Mesendoderm (in vitro differentiated cells): ENCODE data around the gene CUX1.
A peak's percentile ranks its signal among the peaks of the same experiment; 100 is the strongest.

ENCODE experiments used
- DNase-seq: peaks from one replicate; pipeline ENCODE4 v3.0.0; 2013
- H2AK5ac ChIP-seq: 2 replicates; pipeline ENCODE4 v1.6.1; 2013; ENCODE audit warnings: low read length, inconsistent platforms
- H2BK120ac ChIP-seq: 2 replicates; pipeline ENCODE4 v1.6.1; 2013; ENCODE audit warnings: low read depth, mild to moderate bottlenecking, low read length, moderate library complexity, mixed read lengths
- H2BK15ac ChIP-seq: replicated peaks from 2 replicates; pipeline ENCODE4 v1.6.1; 2013; ENCODE audit warnings: low read depth, mild to moderate bottlenecking, moderate library complexity
- H2BK5ac ChIP-seq: 2 replicates; pipeline ENCODE4 v1.6.1; 2013; ENCODE audit warnings: low read length, inconsistent platforms
- H3K18ac ChIP-seq: 2 replicates; pipeline ENCODE4 v1.6.1; 2013; ENCODE audit warnings: mild to moderate bottlenecking, low read length, mixed read lengths
- H3K23ac ChIP-seq: one replicate; pipeline ENCODE4 v1.6.1; 2013; ENCODE audit warnings: low read length
- H3K27ac ChIP-seq: 2 replicates; pipeline ENCODE4 v1.5.1; 2013; ENCODE audit warnings: low read depth, mild to moderate bottlenecking, inconsistent platforms, low read length, moderate library complexity
- H3K27me3 ChIP-seq: 2 replicates; pipeline ENCODE4 v1.6.1; 2013; ENCODE audit warnings: low read length, control low read depth, mild to moderate bottlenecking, inconsistent platforms; ENCODE audit not compliant: insufficient read depth, poor library complexity
- H3K36me3 ChIP-seq: 2 replicates; pipeline ENCODE4 v1.6.1; 2013; ENCODE audit warnings: low read length, inconsistent platforms; ENCODE audit not compliant: control insufficient read depth, insufficient read depth
- H3K4ac ChIP-seq: one replicate; pipeline ENCODE4 v1.6.1; 2013; ENCODE audit warnings: low read depth, mild to moderate bottlenecking, low read length, moderate library complexity
- H3K4me1 ChIP-seq: 2 replicates; pipeline ENCODE4 v1.6.1; 2013; ENCODE audit warnings: low read depth, low read length, inconsistent platforms; ENCODE audit not compliant: control insufficient read depth
- H3K4me2 ChIP-seq: 2 replicates; pipeline ENCODE4 v1.6.1; 2013; ENCODE audit warnings: low read length
- H3K4me3 ChIP-seq: 2 replicates; pipeline ENCODE4 v1.5.1; 2013; ENCODE audit warnings: mild to moderate bottlenecking, low read length
- H3K56ac ChIP-seq: one replicate; pipeline ENCODE4 v1.6.1; 2013; ENCODE audit warnings: low read length
- H3K79me1 ChIP-seq: 2 replicates; pipeline ENCODE4 v1.6.1; 2013; ENCODE audit warnings: low read length, inconsistent platforms
- H3K79me2 ChIP-seq: 2 replicates; pipeline ENCODE4 v1.6.1; 2013; ENCODE audit warnings: mild to moderate bottlenecking, low read length; ENCODE audit not compliant: control insufficient read depth, insufficient read depth
- H3K9ac ChIP-seq: 2 replicates; pipeline ENCODE4 v1.6.1; 2013; ENCODE audit warnings: low read length, inconsistent platforms
- H4K5ac ChIP-seq: one replicate; pipeline ENCODE4 v1.6.1; 2013; ENCODE audit warnings: low read length
- H4K8ac ChIP-seq: one replicate; pipeline ENCODE4 v1.6.1; 2013; ENCODE audit warnings: low read depth, mild to moderate bottlenecking, control low read depth, low read length, moderate library complexity
- WGBS: extraction: QIAGEN DNeasy Blood & Tissue Kit; methylation state at CpG from one replicate; pipeline ENCODE4 v1.1.7; 2013; ENCODE audit warnings: low lambda C conversion rate, missing lambda C conversion rate; ENCODE audit not compliant: insufficient coverage; ENCODE audit errors: extremely low coverage; 5-methylcytosine and 5-hydroxymethylcytosine counted together

CUX1 gene

DNA sequence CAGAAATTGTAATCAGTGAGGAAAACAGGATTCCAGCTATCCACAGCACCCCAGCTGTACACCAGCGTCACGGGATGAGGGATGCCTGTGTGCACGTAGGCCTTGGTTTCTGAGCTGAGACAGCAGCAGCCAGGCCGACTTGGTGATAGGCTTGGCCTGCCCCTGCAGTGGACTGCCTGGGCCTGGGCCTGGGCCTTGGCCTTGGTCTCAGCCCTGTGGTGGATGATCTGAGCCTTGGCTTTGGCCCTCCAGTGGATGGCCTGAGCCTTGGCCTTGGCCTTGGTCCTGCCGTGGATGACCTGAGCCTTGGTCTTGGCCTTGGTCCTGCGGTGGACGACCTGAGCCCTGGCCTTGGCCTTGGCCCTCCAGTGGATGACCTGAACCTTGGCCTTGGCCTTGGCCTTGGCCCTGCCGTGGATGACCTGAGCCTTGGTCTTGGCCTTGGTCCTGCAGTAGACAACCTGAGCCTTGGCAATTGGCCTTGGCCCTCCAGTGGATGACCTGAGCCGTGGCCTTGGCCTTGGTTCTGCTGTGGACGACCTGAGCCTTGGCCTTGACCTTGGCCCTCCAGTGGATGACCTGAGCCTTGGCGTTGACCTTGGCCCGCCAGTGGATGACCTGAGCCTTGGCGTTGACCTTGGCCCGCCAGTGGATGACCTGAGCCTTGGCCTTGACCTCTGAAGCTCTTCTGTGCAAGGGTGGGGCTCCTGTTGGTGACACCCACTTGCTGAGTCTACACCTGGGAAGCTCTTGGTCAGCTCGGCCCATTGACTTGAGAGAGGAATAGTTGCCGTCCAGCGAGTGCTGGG is 93.8 kb downstream of the CUX1 start:
- Histone ChIP-seq H3K4me1 (peaks cover 2% of the 10 kb centered on the region), H4K5ac (no peak overlapping the region), H3K27ac (no peak overlapping the region), H3K4me2 (no peak overlapping the region), H4K8ac (no peak overlapping the region), H2BK5ac (no peak overlapping the region), H3K79me1 (peaks cover 29% of the 10 kb centered on the region), H3K79me2 (peaks cover 86% of the 10 kb centered on the region), H3K56ac (no peak overlapping the region), H3K4ac (no peak overlapping the region), H3K18ac (no peak overlapping the region), H3K9ac (no peak overlapping the region), H2BK120ac (no peak overlapping the region), H3K27me3 (no peaks in the 10 kb centered on the region), H2BK15ac (no peak overlapping the region), H3K36me3 (no peaks in the 10 kb centered on the region), H2AK5ac (no peak overlapping the region), H3K4me3 (no peak overlapping the region), H3K23ac (no peak overlapping the region)
- WGBS, result no CpG with 5 or more reads among the region's 17 CpGs
- DNase-seq, result no peak

DNA sequence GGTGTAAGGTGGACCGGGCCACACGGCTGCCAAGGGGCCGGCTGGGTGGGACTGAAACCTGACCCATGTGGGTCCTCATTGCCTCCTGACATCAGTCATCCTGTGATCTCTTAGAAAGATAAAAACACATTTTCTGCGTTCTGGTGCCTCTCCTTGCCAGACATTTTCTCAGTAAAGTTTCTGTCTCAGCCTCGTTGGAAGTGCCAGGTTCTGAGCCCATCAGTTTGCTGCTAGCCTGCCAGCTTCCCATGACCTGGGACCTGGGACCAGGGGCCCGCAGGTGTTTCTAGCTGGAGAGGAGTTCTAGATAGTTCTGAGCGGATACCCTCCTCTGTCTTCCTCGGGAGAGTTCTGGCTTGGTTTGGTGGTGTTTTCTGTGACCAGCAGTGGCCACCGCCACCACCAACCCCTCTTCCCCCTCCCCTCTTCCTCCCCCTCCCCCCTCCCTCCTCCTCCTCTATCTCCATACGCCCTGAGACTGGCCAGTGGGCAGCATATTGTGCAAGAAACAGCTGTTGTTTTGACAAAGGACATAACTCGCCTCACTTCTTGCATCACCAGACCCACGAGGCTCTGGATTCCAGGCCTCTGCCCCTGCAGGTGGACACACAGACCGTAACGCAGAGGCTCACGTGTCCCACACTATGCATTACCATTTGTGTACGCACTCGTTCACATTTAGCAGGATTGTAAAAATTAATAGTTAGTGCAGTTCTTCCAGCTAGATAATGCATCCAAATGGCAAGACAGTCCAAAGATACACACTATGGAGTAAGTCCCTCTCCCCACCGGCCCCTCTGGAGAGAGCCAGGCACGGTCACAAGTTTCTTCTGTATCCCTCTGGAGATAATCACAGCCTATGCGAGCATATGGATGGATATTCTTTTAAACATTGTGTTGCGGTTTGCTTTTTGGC is 94.6 kb downstream of the CUX1 start:
- WGBS, result no CpG with 5 or more reads among the region's 21 CpGs
- no peak overlapping the region for H3K4ac ChIP-seq
- H3K9ac ChIP-seq, result no peak overlapping the region
- H2BK120ac ChIP-seq, result no peak overlapping the region
- no peak overlapping the region for H3K56ac ChIP-seq
- no peak overlapping the region for H4K8ac ChIP-seq
- no peak overlapping the region for H3K4me2 ChIP-seq
- H3K18ac ChIP-seq, result no peak overlapping the region
- H4K5ac ChIP-seq, result no peak overlapping the region
- H3K36me3 ChIP-seq, result no peaks in the 10 kb centered on the region
- no peak overlapping the region for H3K4me3 ChIP-seq
- peaks cover 2% of the 10 kb centered on the region for H3K4me1 ChIP-seq
- H3K27me3 ChIP-seq, result no peaks in the 10 kb centered on the region
- no peak overlapping the region for H2BK5ac ChIP-seq
- no peak for DNase-seq
- no peak overlapping the region for H3K23ac ChIP-seq
- H3K79me2 ChIP-seq, result peaks cover 82% of the 10 kb centered on the region
- H2AK5ac ChIP-seq, result no peak overlapping the region
- H2BK15ac ChIP-seq, result no peak overlapping the region
- H3K79me1 ChIP-seq, result peaks cover 25% of the 10 kb centered on the region
- H3K27ac ChIP-seq, result no peak overlapping the region

DNA sequence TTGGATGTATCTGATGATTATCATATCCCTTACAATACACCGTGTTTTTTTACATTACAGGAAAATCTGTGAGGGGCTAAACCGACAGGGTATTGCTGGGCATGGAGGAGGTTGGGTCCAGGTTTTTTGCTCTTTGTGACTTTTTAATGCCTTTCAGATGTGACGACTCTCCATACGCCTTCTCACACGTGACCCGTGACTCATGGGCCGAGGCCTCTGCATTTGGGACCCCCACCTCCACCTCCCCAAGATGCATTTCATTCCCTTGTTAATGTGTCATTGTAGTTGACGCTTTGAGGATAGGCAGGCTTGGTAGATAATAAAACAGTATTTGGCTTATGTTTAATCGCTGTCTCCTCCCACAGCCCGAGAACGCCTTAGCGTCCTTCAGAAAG is 95.3 kb downstream of the CUX1 start:
- no peak overlapping the region for H3K4me3 ChIP-seq
- H3K4ac ChIP-seq, result no peak overlapping the region
- H3K4me2 ChIP-seq, result no peak overlapping the region
- H2BK15ac ChIP-seq, result no peak overlapping the region
- no peak overlapping the region for H3K27ac ChIP-seq
- H2AK5ac ChIP-seq, result no peak overlapping the region
- peaks cover 2% of the 10 kb centered on the region for H3K4me1 ChIP-seq
- H3K27me3 ChIP-seq, result no peaks in the 10 kb centered on the region
- no peak overlapping the region for H3K23ac ChIP-seq
- no peak overlapping the region for H4K8ac ChIP-seq
- WGBS, result no CpG with 5 or more reads among the region's 12 CpGs
- no peaks in the 10 kb centered on the region for H3K36me3 ChIP-seq
- no peak overlapping the region for H2BK5ac ChIP-seq
- DNase-seq, result no peak
- H4K5ac ChIP-seq, result no peak overlapping the region
- peaks cover 83% of the 10 kb centered on the region for H3K79me2 ChIP-seq
- H3K18ac ChIP-seq, result no peak overlapping the region
- H3K9ac ChIP-seq, result peak overlapping the region; percentile 8
- H3K79me1 ChIP-seq, result peaks cover 24% of the 10 kb centered on the region
- H2BK120ac ChIP-seq, result no peak overlapping the region
- H3K56ac ChIP-seq, result peak overlapping the region; percentile 40

DNA sequence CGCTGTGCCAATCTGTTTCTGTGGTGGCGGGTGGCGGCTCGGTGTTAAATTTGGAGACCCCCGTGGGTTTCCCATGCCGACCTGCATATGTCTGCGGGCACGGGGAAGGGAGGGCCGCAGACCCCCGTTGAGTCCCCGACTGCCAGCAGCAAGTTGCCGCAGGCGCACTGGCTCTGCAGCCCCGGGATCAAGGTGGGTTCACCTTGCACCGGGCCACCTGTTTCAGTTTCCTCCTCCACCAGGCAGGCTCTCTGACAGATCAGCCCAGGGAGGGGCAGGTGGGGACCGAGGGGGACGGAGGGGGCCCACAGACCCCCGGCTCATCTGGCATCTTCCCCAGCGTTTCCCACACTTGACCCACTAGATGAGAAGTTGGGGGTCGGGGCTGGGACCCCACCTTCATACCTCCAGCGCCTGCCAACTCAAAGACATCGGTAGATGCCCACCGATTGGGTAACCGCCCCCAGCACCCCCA is 95.9 kb downstream of the CUX1 start:
- no peak overlapping the region for H4K8ac ChIP-seq
- no peak overlapping the region for H3K4me3 ChIP-seq
- no peak overlapping the region for H3K56ac ChIP-seq
- H3K36me3 ChIP-seq, result peaks cover 3% of the 10 kb centered on the region
- no peak overlapping the region for H2AK5ac ChIP-seq
- no peaks in the 10 kb centered on the region for H3K27me3 ChIP-seq
- no peak overlapping the region for H2BK120ac ChIP-seq
- H3K9ac ChIP-seq, result no peak overlapping the region
- no peak overlapping the region for H3K4me2 ChIP-seq
- H2BK5ac ChIP-seq, result no peak overlapping the region
- H4K5ac ChIP-seq, result no peak overlapping the region
- H2BK15ac ChIP-seq, result no peak overlapping the region
- peaks cover 82% of the 10 kb centered on the region for H3K79me2 ChIP-seq
- no peak for DNase-seq
- H3K27ac ChIP-seq, result no peak overlapping the region
- no CpG with 5 or more reads among the region's 24 CpGs for WGBS
- no peak overlapping the region for H3K18ac ChIP-seq
- no peak overlapping the region for H3K23ac ChIP-seq
- no peak overlapping the region for H3K4ac ChIP-seq
- H3K4me1 ChIP-seq, result peaks cover 2% of the 10 kb centered on the region
- peaks cover 24% of the 10 kb centered on the region for H3K79me1 ChIP-seq

DNA sequence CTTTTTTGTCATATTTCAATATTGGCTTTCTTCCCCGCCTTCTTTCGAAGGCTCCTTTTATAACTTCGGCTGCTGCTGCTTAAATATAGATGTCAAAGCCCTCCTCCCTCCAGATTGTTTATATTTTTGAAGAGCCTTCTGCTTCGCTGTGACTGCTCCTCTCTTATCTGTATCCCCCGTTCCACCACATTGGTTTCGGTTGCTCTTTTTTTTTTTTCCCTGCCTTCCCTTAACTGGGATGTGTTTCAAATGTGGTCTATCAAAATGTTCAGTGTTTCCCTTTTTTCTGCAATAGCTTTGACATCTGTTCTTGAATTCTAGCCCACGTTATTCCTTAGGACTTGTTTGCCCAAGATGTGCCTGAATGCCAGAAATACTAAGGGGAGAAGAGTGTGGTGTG is 96.4 kb downstream of the CUX1 start:
- no peak overlapping the region for H3K4me3 ChIP-seq
- H2BK5ac ChIP-seq, result no peak overlapping the region
- no peak overlapping the region for H2BK120ac ChIP-seq
- H3K27me3 ChIP-seq, result no peaks in the 10 kb centered on the region
- no peak overlapping the region for H2AK5ac ChIP-seq
- H2BK15ac ChIP-seq, result no peak overlapping the region
- DNase-seq, result no peak
- no peak overlapping the region for H3K27ac ChIP-seq
- no peak overlapping the region for H3K56ac ChIP-seq
- no peak overlapping the region for H3K9ac ChIP-seq
- no peak overlapping the region for H3K23ac ChIP-seq
- H4K5ac ChIP-seq, result no peak overlapping the region
- no CpG with 5 or more reads among the region's 7 CpGs for WGBS
- peaks cover 20% of the 10 kb centered on the region for H3K79me1 ChIP-seq
- peaks cover 2% of the 10 kb centered on the region for H3K4me1 ChIP-seq
- no peak overlapping the region for H4K8ac ChIP-seq
- H3K4ac ChIP-seq, result no peak overlapping the region
- H3K79me2 ChIP-seq, result peaks cover 80% of the 10 kb centered on the region
- H3K18ac ChIP-seq, result no peak overlapping the region
- H3K4me2 ChIP-seq, result no peak overlapping the region
- peaks cover 4% of the 10 kb centered on the region for H3K36me3 ChIP-seq
